Fibroblast of villous mesenchyme (primary cell): ENCODE data around the gene ADRM1. TPM values are rescaled to one million over a fixed set of nuclear protein-coding genes. Genes with fewer than 3 reads are reported as not detected.

Experiments used
- DNase-seq: peaks from one replicate; pipeline ENCODE4 v3.0.0-alpha.2; 2010; ENCODE audit warnings: low read depth
- H3K4me3 ChIP-seq: 2 replicates; pipeline ENCODE4 v1.5.1; 2011; ENCODE audit warnings: low read depth, mild to moderate bottlenecking, low read length
- total RNA-seq: library from RNA; depleted of rRNA; stranded (reverse); fragments of >200 nt; gene quantifications from 2 replicates; pipeline ENCODE4 v1.2.3, GENCODE V29; 2012
- TF ChIP-seq, protein P1 (sequence below): IDR thresholded peaks from 2 replicates; pipeline ENCODE4 v1.5.1; 2012; ENCODE audit warnings: low read depth, mild to moderate bottlenecking, low read length; ENCODE audit not compliant: insufficient read depth

ADRM1 gene
- total RNA-seq, 1 donor: 111 TPM

GRCh38 chr20:62332989-62333819 lies 30.4 kb downstream of the ADRM1 start:
- no peak for DNase-seq

DNA sequence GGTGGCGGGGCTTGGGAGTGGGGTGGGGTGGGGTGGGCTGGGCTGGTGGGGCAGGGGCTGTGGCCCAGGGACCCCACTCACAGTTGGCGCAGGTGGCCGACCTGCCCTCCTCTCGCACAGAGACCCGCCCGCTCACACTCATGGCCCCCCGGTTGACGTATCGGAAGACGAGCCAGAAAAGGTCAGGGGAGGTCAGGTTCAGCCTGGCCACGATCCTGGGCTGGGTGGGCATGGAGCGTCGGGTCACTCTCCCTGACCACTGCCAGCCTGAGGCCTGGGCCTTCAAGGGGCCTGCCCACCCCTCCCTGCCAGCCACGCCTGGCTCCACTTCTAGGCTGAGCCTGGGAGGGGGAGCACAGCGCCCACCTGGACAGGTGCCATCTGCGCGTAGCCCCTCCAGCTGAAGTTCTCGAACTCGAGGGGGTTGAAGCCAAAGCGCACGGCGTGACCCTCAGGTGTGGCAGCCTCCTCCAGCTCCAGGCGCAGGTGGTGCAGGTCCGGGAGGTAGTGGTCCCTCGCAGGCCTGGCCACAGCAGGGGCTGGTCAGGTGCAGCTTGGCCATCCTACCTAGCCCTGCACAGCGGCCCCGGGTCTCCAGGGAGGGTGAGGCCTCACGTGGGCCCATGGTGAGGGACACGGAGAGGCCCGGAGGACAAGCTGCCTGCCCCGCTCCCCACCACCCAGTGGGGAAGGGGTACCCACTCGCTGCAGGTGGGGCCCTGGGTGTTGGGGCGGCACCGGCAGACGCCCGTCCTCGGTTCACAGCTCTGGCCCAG lies 31.2 kb downstream of the ADRM1 start:
- H3K4me3 ChIP-seq: no peak overlapping the region
- TF ChIP-seq, protein P1, sequence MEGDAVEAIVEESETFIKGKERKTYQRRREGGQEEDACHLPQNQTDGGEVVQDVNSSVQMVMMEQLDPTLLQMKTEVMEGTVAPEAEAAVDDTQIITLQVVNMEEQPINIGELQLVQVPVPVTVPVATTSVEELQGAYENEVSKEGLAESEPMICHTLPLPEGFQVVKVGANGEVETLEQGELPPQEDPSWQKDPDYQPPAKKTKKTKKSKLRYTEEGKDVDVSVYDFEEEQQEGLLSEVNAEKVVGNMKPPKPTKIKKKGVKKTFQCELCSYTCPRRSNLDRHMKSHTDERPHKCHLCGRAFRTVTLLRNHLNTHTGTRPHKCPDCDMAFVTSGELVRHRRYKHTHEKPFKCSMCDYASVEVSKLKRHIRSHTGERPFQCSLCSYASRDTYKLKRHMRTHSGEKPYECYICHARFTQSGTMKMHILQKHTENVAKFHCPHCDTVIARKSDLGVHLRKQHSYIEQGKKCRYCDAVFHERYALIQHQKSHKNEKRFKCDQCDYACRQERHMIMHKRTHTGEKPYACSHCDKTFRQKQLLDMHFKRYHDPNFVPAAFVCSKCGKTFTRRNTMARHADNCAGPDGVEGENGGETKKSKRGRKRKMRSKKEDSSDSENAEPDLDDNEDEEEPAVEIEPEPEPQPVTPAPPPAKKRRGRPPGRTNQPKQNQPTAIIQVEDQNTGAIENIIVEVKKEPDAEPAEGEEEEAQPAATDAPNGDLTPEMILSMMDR: no peak
- no peak for DNase-seq

More at GRCh38 chr20:62332989-62333819, 30.4 kb downstream of the ADRM1 start:
- TF ChIP-seq, protein P1: no peak
- no peak overlapping the region for H3K4me3 ChIP-seq

DNA sequence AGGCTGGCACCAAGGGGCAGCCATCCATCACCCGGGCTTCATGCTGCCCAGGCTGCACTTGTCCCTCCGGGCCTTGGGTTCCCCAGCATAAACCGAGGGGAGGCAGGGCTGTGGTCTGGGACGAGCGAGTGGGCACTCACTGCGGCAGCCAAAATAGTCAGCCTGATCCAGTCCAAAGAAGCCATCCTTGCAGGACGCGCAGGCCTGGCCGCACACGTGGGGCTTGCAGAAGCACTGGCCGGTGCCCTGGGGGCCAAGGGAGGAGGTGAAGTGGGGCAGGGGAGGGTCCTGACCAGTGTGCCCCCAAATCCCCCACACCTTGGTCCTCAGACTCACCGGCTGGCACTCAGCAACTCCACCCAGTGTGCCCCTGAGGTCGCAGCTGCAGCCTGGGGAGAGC lies 32.1 kb downstream of the ADRM1 start:
- no peak for DNase-seq

GRCh38 chr20:62335532-62335931 lies 32.7 kb downstream of the ADRM1 start:
- DNase-seq: no peak
- no peak overlapping the region for H3K4me3 ChIP-seq
- TF ChIP-seq, protein P1: no peak

More for the DNA sequence above, 32.1 kb downstream of the ADRM1 start:
- H3K4me3 ChIP-seq: no peak overlapping the region
- TF ChIP-seq, protein P1: no peak

DNA sequence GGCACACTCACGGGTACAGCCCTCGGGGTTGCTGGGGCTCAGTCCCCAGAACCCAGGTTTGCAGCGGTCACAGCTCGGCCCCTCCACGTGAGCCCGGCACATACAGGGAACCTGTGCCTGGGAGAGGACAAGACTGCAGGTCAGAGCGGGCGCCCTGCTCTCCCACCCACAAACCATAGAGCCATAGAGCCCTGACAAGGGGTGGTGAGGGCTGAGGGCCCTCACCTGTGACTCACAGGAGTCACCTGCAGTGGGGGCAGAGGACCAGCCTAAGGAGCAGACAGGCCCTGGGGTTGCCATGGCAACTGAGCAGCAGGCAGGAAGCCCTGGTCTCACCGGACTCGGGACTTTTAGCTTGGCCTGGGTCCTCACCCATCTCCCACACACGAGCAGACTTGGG lies 33.5 kb downstream of the ADRM1 start:
- no peak for DNase-seq
- TF ChIP-seq, protein P1: no peak
- H3K4me3 ChIP-seq: no peak overlapping the region

- DNase-seq: no peak
- H3K4me3 ChIP-seq: no peak overlapping the region
- TF ChIP-seq, protein P1: no peak
These were observed 34.2 kb downstream of the ADRM1 start for GRCh38 chr20:62336775-62337557.
